NCI-H345 (cell line): ENCODE measurements around the gene VAPB.
"Not testable (repeated sequence)": the region's sequence is repeated elsewhere in the genome, so short reads cannot be mapped to it uniquely, and the experiment has no call there.

Experiments used
- DNase-seq: peaks from one replicate; lab custom pipeline; 2025; lab: John Stamatoyannopoulos, UW

VAPB gene

GRCh38 chr20:58407966-58408557, 19.0 kb downstream of the VAPB start:
- no peak for DNase-seq

GRCh38 chr20:58408603-58409246, 19.7 kb downstream of the VAPB start:
- DNase-seq: peak; percentile 27

- DNase-seq: not testable (repeated sequence)
Measured at GRCh38 chr20:58414216-58414615, 25.2 kb downstream of the VAPB start.

- DNase-seq: not testable (repeated sequence)
Measured at GRCh38 chr20:58414786-58415185, 25.8 kb downstream of the VAPB start.

GRCh38 chr20:58416057-58416456, 27.0 kb downstream of the VAPB start:
- DNase-seq: no peak

- DNase-seq: no peak
Measured at GRCh38 chr20:58416835-58417234, 27.8 kb downstream of the VAPB start.

GRCh38 chr20:58417438-58417837, 28.4 kb downstream of the VAPB start:
- no peak for DNase-seq

GRCh38 chr20:58418949-58419748, 30.1 kb downstream of the VAPB start:
- DNase-seq: no peak

GRCh38 chr20:58420798-58421496, 31.9 kb downstream of the VAPB start:
- no peak for DNase-seq

- DNase-seq: no peak
Measured at GRCh38 chr20:58421497-58421850, 32.4 kb downstream of the VAPB start.

- no peak for DNase-seq
Measured at GRCh38 chr20:58424218-58424969, 35.4 kb downstream of the VAPB start.

- DNase-seq: not testable (repeated sequence)
Measured at GRCh38 chr20:58427571-58427970, 38.5 kb downstream of the VAPB start.

- no peak for DNase-seq
Measured at GRCh38 chr20:58428364-58428763, 39.3 kb downstream of the VAPB start.

GRCh38 chr20:58429303-58429702, 40.3 kb downstream of the VAPB start:
- no peak for DNase-seq

- DNase-seq: no peak
Measured at GRCh38 chr20:58431134-58431533, 42.1 kb downstream of the VAPB start.

GRCh38 chr20:58432186-58432954, 43.3 kb downstream of the VAPB start:
- no peak for DNase-seq

- DNase-seq: no peak
Measured at GRCh38 chr20:58433029-58433647, 44.1 kb downstream of the VAPB start.

- no peak for DNase-seq
Measured at GRCh38 chr20:58433759-58434158, 44.7 kb downstream of the VAPB start.

GRCh38 chr20:58434326-58434725, 45.3 kb downstream of the VAPB start:
- no peak for DNase-seq

- no peak for DNase-seq
Measured at GRCh38 chr20:58435237-58435636, 46.2 kb downstream of the VAPB start.
